Limb (tissue), 2 donors: ENCODE data around the gene LRRC1.

Source experiments
- DNase-seq, 2 donors: peaks; one replicate each; pipeline ENCODE4 v3.0.0-alpha.2; 2016; ENCODE audit errors: extremely low spot score in 2 of 2

Gene LRRC1

GRCh38 chr6:53846250-53846649 is 51.4 kb downstream of the LRRC1 start:
- DNase-seq: no peak

GRCh38 chr6:53847796-53848314 is 53.0 kb downstream of the LRRC1 start:
- DNase-seq: no peak

- DNase-seq: no peak
Observed at GRCh38 chr6:53850527-53850926, 55.7 kb downstream of the LRRC1 start.

- no peak for DNase-seq
Observed at GRCh38 chr6:53851561-53851960, 56.8 kb downstream of the LRRC1 start.

GRCh38 chr6:53852805-53853204 is 58.0 kb downstream of the LRRC1 start:
- no peak for DNase-seq

GRCh38 chr6:53854843-53855567 is 60.2 kb downstream of the LRRC1 start:
- DNase-seq: no peak

- DNase-seq: no peak
Observed at GRCh38 chr6:53855940-53856339, 61.1 kb downstream of the LRRC1 start.

GRCh38 chr6:53857318-53858094 is 62.7 kb downstream of the LRRC1 start:
- no peak for DNase-seq

- DNase-seq: no peak
Observed at GRCh38 chr6:53858196-53858595, 63.4 kb downstream of the LRRC1 start.

GRCh38 chr6:53858913-53859312 is 64.1 kb downstream of the LRRC1 start:
- DNase-seq: no peak

GRCh38 chr6:53860511-53860910 is 65.7 kb downstream of the LRRC1 start:
- no peak for DNase-seq

- no peak for DNase-seq
Observed at GRCh38 chr6:53861518-53861917, 66.7 kb downstream of the LRRC1 start.

- peak in 1 of 2 donors; percentile 79 for DNase-seq
Observed at GRCh38 chr6:53862662-53863462, 68.1 kb downstream of the LRRC1 start.

GRCh38 chr6:53864781-53865180 is 70.0 kb downstream of the LRRC1 start:
- no peak for DNase-seq

- no peak for DNase-seq
Observed at GRCh38 chr6:53866226-53866625, 71.4 kb downstream of the LRRC1 start.

- no peak for DNase-seq
Observed at GRCh38 chr6:53868626-53869025, 73.8 kb downstream of the LRRC1 start.

GRCh38 chr6:53869964-53870363 is 75.2 kb downstream of the LRRC1 start:
- DNase-seq: no peak

GRCh38 chr6:53873922-53874321 is 79.1 kb downstream of the LRRC1 start:
- no peak for DNase-seq

- DNase-seq: no peak
Observed at GRCh38 chr6:53874964-53875363, 80.2 kb downstream of the LRRC1 start.

- no peak for DNase-seq
Observed at GRCh38 chr6:53877151-53877550, 82.3 kb downstream of the LRRC1 start.

- no peak for DNase-seq
Observed at GRCh38 chr6:53878808-53879207, 84.0 kb downstream of the LRRC1 start.

GRCh38 chr6:53879608-53880007 is 84.8 kb downstream of the LRRC1 start:
- DNase-seq: no peak
